Measurements from ENCODE around the gene SORT1.

The SORT1 gene

DNA sequence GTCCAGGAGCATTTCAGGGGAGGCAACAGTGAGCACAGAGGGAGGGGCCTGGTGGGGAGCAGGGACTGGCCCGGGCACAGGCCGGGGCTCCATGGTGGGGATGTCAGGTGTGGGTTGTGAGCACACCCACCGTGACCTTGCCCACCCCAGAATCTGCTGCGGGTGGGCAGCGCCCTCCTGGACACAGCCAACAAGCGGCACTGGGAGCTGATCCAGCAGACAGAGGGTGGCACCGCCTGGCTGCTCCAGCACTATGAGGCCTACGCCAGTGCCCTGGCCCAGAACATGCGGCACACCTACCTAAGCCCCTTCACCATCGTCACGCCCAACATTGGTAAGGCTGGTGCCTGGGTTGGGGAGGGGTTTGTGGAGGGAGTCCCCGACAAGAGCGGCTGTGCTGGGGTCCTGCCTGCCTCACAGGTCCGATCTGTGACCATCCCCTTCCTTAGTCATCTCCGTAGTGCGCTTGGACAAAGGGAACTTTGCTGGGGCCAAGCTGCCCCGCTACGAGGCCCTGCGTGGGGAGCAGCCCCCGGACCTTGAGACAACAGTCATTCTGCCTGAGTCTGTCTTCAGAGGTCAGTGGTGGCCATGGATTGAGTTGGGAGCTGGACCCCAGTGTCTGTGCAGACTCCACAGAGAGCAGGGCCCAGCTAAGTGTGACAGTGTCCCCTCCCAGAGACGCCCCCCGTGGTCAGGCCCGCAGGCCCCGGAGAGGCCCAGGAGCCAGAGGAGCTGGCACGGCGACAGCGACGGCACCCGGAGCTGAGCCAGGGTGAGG, 129.1 kb downstream of the SORT1 start:
- Histone ChIP-seq H2BK120ac (ENCODE audit: low read depth, low read length) (no peak overlapping the region), H3K4me2 (ENCODE audit: low read length) (no peak overlapping the region), H4K8ac (ENCODE audit: low read depth, low read length) (no peak overlapping the region), H3K79me2 (ENCODE audit: control insufficient read depth, insufficient read depth, low read length) (no peaks in the 10 kb centered on the region), H3K4me3 (ENCODE audit: low read length) (no peak overlapping the region), H3K56ac (ENCODE audit: low read length) (no peak overlapping the region), H2AK5ac (ENCODE audit: low read length) (no peak overlapping the region), H2BK5ac (ENCODE audit: low read length) (no peak overlapping the region), H2BK15ac (replicated peaks; ENCODE audit: low read depth) (no peak overlapping the region), H3K79me1 (ENCODE audit: low read length) (no peaks in the 10 kb centered on the region), H3K27ac (ENCODE audit: low read depth, low read length) (no peak overlapping the region), H4K5ac (ENCODE audit: low read length) (no peak overlapping the region), H3K36me3 (ENCODE audit: control insufficient read depth, insufficient read depth, low read length) (no peaks in the 10 kb centered on the region), H3K4me1 (ENCODE audit: control insufficient read depth, low read depth, low read length) (no peaks in the 10 kb centered on the region), H3K4ac (ENCODE audit: low read depth, low read length) (no peak overlapping the region), H3K27me3 (ENCODE audit: insufficient read depth, low read length, poor library complexity) (no peaks in the 10 kb centered on the region), H3K9ac (ENCODE audit: low read length) (no peak overlapping the region), H3K23ac (ENCODE audit: low read length) (no peak overlapping the region), H3K18ac (ENCODE audit: low read length) (no peak overlapping the region)
- no peak for DNase-seq
- WGBS (ENCODE audit: extremely low coverage, insufficient coverage, low lambda C conversion rate), result no CpG with 5 or more reads among the region's 29 CpGs

DNA sequence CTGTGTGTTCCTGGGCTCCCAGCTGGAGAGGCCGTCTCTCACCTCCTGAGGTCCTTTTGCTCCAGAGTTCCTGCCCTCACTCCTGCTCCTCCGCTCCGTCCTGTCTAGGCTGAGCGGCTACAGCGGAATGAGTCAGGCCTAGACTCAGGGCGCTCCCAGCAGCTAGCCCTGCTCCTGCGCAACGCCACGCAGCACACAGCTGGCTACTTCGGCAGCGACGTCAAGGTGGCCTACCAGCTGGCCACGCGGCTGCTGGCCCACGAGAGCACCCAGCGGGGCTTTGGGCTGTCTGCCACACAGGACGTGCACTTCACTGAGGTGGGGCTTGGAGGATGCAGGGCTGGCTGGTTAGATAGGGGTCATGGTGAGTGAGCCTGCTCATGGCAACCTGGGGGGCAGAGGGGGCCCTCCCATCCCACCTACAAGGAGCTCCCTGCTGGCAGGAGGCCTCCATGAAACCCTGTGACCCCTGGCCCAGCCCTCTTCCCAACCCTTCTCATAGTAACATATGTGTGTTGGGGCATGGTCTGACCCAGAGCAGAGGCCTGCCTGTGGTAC, 129.9 kb downstream of the SORT1 start:
- H3K4me3 ChIP-seq (ENCODE audit: low read length), result no peak overlapping the region
- no peak overlapping the region for H3K23ac ChIP-seq (ENCODE audit: low read length)
- no peaks in the 10 kb centered on the region for H3K4me1 ChIP-seq (ENCODE audit: control insufficient read depth, low read depth, low read length)
- no peaks in the 10 kb centered on the region for H3K79me2 ChIP-seq (ENCODE audit: control insufficient read depth, insufficient read depth, low read length)
- no peaks in the 10 kb centered on the region for H3K36me3 ChIP-seq (ENCODE audit: control insufficient read depth, insufficient read depth, low read length)
- no CpG with 5 or more reads among the region's 17 CpGs for WGBS (ENCODE audit: extremely low coverage, insufficient coverage, low lambda C conversion rate)
- DNase-seq, result peak; percentile 50
- no peak overlapping the region for H3K27ac ChIP-seq (ENCODE audit: low read depth, low read length)
- no peak overlapping the region for H2BK5ac ChIP-seq (ENCODE audit: low read length)
- H4K8ac ChIP-seq (ENCODE audit: low read depth, low read length), result no peak overlapping the region
- H3K79me1 ChIP-seq (ENCODE audit: low read length), result no peaks in the 10 kb centered on the region
- no peak overlapping the region for H3K4me2 ChIP-seq (ENCODE audit: low read length)
- no peaks in the 10 kb centered on the region for H3K27me3 ChIP-seq (ENCODE audit: insufficient read depth, low read length, poor library complexity)
- H3K4ac ChIP-seq (ENCODE audit: low read depth, low read length), result no peak overlapping the region
- H3K18ac ChIP-seq (ENCODE audit: low read length), result no peak overlapping the region
- H2BK120ac ChIP-seq (ENCODE audit: low read depth, low read length), result no peak overlapping the region
- no peak overlapping the region for H3K56ac ChIP-seq (ENCODE audit: low read length)
- H3K9ac ChIP-seq (ENCODE audit: low read length), result no peak overlapping the region
- H2BK15ac ChIP-seq (replicated peaks; ENCODE audit: low read depth), result no peak overlapping the region
- no peak overlapping the region for H2AK5ac ChIP-seq (ENCODE audit: low read length)
- no peak overlapping the region for H4K5ac ChIP-seq (ENCODE audit: low read length)

DNA sequence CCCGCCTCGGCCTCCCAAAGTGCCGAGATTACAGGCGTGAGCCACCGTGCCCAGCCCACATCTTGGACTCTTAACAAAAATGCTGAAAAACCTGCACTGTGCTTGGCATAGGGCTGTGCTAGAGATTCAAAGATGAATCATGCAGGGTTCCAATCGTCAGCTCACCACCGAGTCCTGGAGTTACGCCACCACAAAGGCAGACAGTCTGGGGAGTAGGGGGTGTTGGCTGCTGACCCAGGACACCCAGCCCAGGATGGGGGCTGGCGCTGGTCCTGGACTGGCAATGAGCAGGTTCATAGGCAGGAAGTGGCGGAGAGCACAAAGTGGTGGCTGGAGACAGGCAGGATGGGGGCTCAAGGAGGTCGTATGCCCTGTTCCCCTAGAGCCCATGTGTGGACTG, 130.8 kb downstream of the SORT1 start:
- Histone ChIP-seq H3K23ac (ENCODE audit: low read length) (no peak overlapping the region), H3K27me3 (ENCODE audit: insufficient read depth, low read length, poor library complexity) (no peaks in the 10 kb centered on the region), H3K36me3 (ENCODE audit: control insufficient read depth, insufficient read depth, low read length) (no peaks in the 10 kb centered on the region), H3K4me2 (ENCODE audit: low read length) (no peak overlapping the region), H3K9ac (ENCODE audit: low read length) (no peak overlapping the region), H2BK120ac (ENCODE audit: low read depth, low read length) (no peak overlapping the region), H3K4me3 (ENCODE audit: low read length) (no peak overlapping the region), H4K5ac (ENCODE audit: low read length) (no peak overlapping the region), H3K4me1 (ENCODE audit: control insufficient read depth, low read depth, low read length) (no peaks in the 10 kb centered on the region), H3K27ac (ENCODE audit: low read depth, low read length) (no peak overlapping the region), H3K4ac (ENCODE audit: low read depth, low read length) (no peak overlapping the region), H2BK15ac (replicated peaks; ENCODE audit: low read depth) (no peak overlapping the region), H2AK5ac (ENCODE audit: low read length) (no peak overlapping the region), H3K18ac (ENCODE audit: low read length) (no peak overlapping the region), H3K79me2 (ENCODE audit: control insufficient read depth, insufficient read depth, low read length) (no peaks in the 10 kb centered on the region), H2BK5ac (ENCODE audit: low read length) (no peak overlapping the region), H3K56ac (ENCODE audit: low read length) (no peak overlapping the region), H4K8ac (ENCODE audit: low read depth, low read length) (no peak overlapping the region), H3K79me1 (ENCODE audit: low read length) (no peaks in the 10 kb centered on the region)
- no CpG with 5 or more reads among the region's 11 CpGs for WGBS (ENCODE audit: extremely low coverage, insufficient coverage, low lambda C conversion rate)
- DNase-seq, result no peak

DNA sequence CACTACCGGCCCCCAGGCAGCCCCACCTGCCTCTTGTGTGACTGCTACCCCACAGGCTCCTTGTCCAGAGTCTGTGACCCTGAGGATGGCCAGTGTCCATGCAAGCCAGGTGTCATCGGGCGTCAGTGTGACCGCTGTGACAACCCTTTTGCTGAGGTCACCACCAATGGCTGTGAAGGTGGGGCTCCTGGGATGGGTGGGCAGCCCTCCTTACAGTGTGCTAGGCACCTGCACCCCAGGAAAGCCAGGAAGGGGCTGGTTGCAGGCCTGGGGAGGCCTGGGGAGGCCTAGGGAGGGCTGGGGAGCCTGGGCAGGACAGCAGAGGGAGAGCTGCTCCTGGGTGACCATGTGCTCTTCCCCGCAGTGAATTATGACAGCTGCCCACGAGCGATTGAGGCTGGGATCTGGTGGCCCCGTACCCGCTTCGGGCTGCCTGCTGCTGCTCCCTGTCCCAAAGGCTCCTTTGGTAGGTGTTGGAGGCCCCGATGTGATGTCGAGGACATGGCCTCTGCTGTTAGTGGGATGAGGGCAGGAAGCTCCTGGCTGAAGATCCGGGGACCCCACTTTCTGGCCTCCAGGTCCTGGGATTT, 131.9 kb downstream of the SORT1 start:
- H2AK5ac ChIP-seq (ENCODE audit: low read length), result no peak overlapping the region
- no peaks in the 10 kb centered on the region for H3K79me1 ChIP-seq (ENCODE audit: low read length)
- H4K8ac ChIP-seq (ENCODE audit: low read depth, low read length), result no peak overlapping the region
- H3K4me2 ChIP-seq (ENCODE audit: low read length), result no peak overlapping the region
- H3K18ac ChIP-seq (ENCODE audit: low read length), result no peak overlapping the region
- no peak for DNase-seq
- H3K4me3 ChIP-seq (ENCODE audit: low read length), result no peak overlapping the region
- H4K5ac ChIP-seq (ENCODE audit: low read length), result no peak overlapping the region
- H3K4me1 ChIP-seq (ENCODE audit: control insufficient read depth, low read depth, low read length), result no peaks in the 10 kb centered on the region
- H3K27ac ChIP-seq (ENCODE audit: low read depth, low read length), result no peak overlapping the region
- no peak overlapping the region for H3K56ac ChIP-seq (ENCODE audit: low read length)
- WGBS (ENCODE audit: extremely low coverage, insufficient coverage, low lambda C conversion rate), result no CpG with 5 or more reads among the region's 13 CpGs
- H2BK15ac ChIP-seq (replicated peaks; ENCODE audit: low read depth), result no peak overlapping the region
- no peak overlapping the region for H3K4ac ChIP-seq (ENCODE audit: low read depth, low read length)
- no peak overlapping the region for H2BK120ac ChIP-seq (ENCODE audit: low read depth, low read length)
- H3K79me2 ChIP-seq (ENCODE audit: control insufficient read depth, insufficient read depth, low read length), result no peaks in the 10 kb centered on the region
- H3K27me3 ChIP-seq (ENCODE audit: insufficient read depth, low read length, poor library complexity), result no peaks in the 10 kb centered on the region
- no peak overlapping the region for H2BK5ac ChIP-seq (ENCODE audit: low read length)
- H3K36me3 ChIP-seq (ENCODE audit: control insufficient read depth, insufficient read depth, low read length), result no peaks in the 10 kb centered on the region
- H3K23ac ChIP-seq (ENCODE audit: low read length), result no peak overlapping the region
- H3K9ac ChIP-seq (ENCODE audit: low read length), result no peak overlapping the region

DNA sequence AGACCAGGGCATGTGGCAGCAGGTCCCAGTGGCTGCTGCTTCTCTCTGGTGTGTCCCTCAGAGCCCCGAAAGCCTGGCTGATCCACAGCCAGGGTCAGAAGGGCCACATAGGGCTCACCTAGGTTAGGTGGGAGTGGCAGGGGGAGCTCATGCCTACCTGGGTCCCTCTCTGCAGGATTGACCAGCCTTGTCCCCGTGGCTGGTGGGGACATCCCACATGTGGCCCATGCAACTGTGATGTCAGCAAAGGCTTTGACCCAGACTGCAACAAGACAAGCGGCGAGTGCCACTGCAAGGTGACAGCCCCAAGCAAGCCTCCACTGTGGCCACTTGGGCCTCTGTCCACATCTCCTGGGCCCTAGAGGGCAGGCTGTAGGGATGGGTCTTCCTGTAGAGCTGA, 132.7 kb downstream of the SORT1 start:
- DNase-seq, result no peak
- no peak overlapping the region for H3K4ac ChIP-seq (ENCODE audit: low read depth, low read length)
- no peak overlapping the region for H2AK5ac ChIP-seq (ENCODE audit: low read length)
- no peak overlapping the region for H3K4me2 ChIP-seq (ENCODE audit: low read length)
- no peak overlapping the region for H2BK120ac ChIP-seq (ENCODE audit: low read depth, low read length)
- no peak overlapping the region for H3K4me3 ChIP-seq (ENCODE audit: low read length)
- no peak overlapping the region for H3K9ac ChIP-seq (ENCODE audit: low read length)
- no CpG with 5 or more reads among the region's 4 CpGs for WGBS (ENCODE audit: extremely low coverage, insufficient coverage, low lambda C conversion rate)
- H4K8ac ChIP-seq (ENCODE audit: low read depth, low read length), result no peak overlapping the region
- no peaks in the 10 kb centered on the region for H3K27me3 ChIP-seq (ENCODE audit: insufficient read depth, low read length, poor library complexity)
- H3K36me3 ChIP-seq (ENCODE audit: control insufficient read depth, insufficient read depth, low read length), result no peaks in the 10 kb centered on the region
- no peak overlapping the region for H3K18ac ChIP-seq (ENCODE audit: low read length)
- H2BK15ac ChIP-seq (replicated peaks; ENCODE audit: low read depth), result no peak overlapping the region
- H3K79me1 ChIP-seq (ENCODE audit: low read length), result no peaks in the 10 kb centered on the region
- H4K5ac ChIP-seq (ENCODE audit: low read length), result no peak overlapping the region
- no peak overlapping the region for H3K56ac ChIP-seq (ENCODE audit: low read length)
- no peaks in the 10 kb centered on the region for H3K79me2 ChIP-seq (ENCODE audit: control insufficient read depth, insufficient read depth, low read length)
- H3K23ac ChIP-seq (ENCODE audit: low read length), result no peak overlapping the region
- no peak overlapping the region for H3K27ac ChIP-seq (ENCODE audit: low read depth, low read length)
- no peaks in the 10 kb centered on the region for H3K4me1 ChIP-seq (ENCODE audit: control insufficient read depth, low read depth, low read length)
- H2BK5ac ChIP-seq (ENCODE audit: low read length), result no peak overlapping the region

Measured in mesendoderm (in vitro differentiated cells).